ENCODE measurements around the gene TMED10.

TMED10 gene

DNA sequence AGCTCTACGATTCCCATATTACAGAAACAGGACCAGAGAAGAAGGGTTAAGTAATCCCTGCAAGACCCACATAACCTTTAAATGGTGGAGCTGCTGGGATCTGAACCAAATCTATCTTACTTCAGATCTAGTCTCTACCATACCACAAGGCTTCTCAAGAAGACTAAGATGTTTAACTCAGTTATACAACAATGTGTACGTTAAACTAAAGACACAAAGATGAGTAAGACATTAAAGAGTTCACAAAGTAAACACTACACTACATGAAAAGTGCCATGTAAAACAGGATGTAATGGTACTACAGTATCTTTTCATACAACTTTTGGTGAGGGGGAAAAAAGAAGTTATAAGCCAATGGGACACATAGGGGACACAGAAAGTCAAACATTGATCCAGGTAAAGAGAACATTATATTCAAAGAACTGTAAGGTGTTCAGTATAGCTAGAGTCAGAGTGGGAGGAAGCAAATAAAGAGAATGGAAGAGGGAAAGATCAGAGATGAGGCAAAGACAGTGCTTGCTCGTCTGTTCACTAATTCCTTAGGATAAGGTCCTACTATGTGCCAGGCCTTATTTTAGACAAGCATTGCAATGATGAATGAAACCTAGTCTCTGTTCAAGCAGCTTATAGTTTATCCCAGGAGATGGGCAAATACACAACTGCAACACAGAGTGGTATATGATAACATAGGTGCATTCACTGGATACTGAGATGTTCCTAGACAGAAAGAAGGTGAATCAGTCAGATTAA is 7.7 kb downstream of the TMED10 start:
- ChIA-PET POLR2A (ENCODE audit: low non-redundant PET) (no interaction called here), CTCF (no interaction called here)
- no peak overlapping the region for H3K27ac ChIP-seq
- DNase-seq (ENCODE audit: low spot score): no peak
- TF ChIP-seq CTCF (conservative IDR thresholded peaks at IDR 0.05; ENCODE audit: low read depth): no peak

- no peak for DNase-seq (ENCODE audit: low spot score)
- POLR2A ChIA-PET (ENCODE audit: low non-redundant PET): interaction anchor here (0.7 kb wide), 1 partner anchor 87 kb away, joined by 13 read pairs; no protein-coding TSS in a partner anchor
- no peak overlapping the region; the same call in 1 of the 2 replicates for H3K27ac ChIP-seq
- TF ChIP-seq CTCF (conservative IDR thresholded peaks at IDR 0.05; ENCODE audit: low read depth): no peak
- CTCF ChIA-PET: interaction anchor here (0.6 kb wide), 1 partner anchor 229 kb away, joined by 3 read pairs; no protein-coding TSS in a partner anchor
Observed at GRCh38 chr14:75167325-75167724, 9.1 kb downstream of the TMED10 start.

GRCh38 chr14:75165586-75166391 is 10.6 kb downstream of the TMED10 start:
- TF ChIP-seq CTCF (conservative IDR thresholded peaks at IDR 0.05; ENCODE audit: low read depth): no peak
- ChIA-PET CTCF (interaction anchor here (0.6 kb wide), 1 partner anchor 101 kb away, joined by 3 read pairs; no protein-coding TSS in a partner anchor), POLR2A (ENCODE audit: low non-redundant PET) (no interaction called here)
- no peak overlapping the region for H3K27ac ChIP-seq
- no peak for DNase-seq (ENCODE audit: low spot score)

DNA sequence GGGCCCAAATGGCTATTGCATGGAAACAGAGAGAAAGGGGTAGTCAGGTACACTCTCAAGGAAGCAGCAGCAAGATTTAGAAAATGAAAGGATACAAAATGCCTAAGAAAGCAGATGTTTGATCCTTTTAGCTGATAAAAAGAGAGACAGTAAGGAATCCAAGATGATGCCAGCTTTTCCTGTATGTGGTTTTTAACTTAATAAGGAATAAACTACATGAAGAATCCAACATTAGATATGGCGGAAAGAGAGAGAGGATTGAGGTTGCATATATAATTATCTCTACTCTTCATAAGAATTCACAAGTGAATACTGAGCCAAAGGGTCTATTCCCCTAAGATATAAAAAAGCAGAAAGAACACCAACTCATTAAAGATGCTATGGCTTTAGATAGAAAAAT is 11.6 kb downstream of the TMED10 start:
- TF ChIP-seq CTCF (conservative IDR thresholded peaks at IDR 0.05; ENCODE audit: low read depth): no peak
- no peak overlapping the region for H3K27ac ChIP-seq
- POLR2A ChIA-PET (ENCODE audit: low non-redundant PET): no interaction called here
- no peak for DNase-seq (ENCODE audit: low spot score)
- CTCF ChIA-PET: no interaction called here

DNA sequence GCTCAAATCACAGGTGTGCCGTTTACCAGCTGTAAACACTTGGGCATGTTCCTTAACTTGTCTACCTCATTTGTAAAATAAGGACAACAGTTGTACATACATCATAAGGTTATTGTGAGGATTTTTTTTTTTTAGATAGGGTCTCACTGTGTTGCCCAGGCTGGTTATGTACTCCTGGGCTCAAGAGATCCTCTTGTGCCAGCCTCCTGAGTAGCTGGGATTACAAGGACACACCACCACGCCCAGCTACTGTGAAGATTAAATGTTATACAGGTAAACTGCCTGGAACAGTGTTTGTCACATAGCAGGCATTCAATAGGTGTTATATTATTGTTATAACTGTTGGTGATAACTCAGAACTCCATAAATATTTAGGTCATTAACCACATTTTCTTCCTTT is 12.7 kb downstream of the TMED10 start:
- no peak for TF ChIP-seq CTCF (conservative IDR thresholded peaks at IDR 0.05; ENCODE audit: low read depth)
- no peak overlapping the region for H3K27ac ChIP-seq
- CTCF ChIA-PET: interaction anchor here (0.6 to 0.7 kb wide), 4 partner anchors 16 to 560 kb away, joined by 3 read pairs; no protein-coding TSS in a partner anchor
- POLR2A ChIA-PET (ENCODE audit: low non-redundant PET): interaction anchor here (0.6 kb wide), 1 partner anchor 117 kb away, joined by 4 read pairs; no protein-coding TSS in a partner anchor
- no peak for DNase-seq (ENCODE audit: low spot score)

DNA sequence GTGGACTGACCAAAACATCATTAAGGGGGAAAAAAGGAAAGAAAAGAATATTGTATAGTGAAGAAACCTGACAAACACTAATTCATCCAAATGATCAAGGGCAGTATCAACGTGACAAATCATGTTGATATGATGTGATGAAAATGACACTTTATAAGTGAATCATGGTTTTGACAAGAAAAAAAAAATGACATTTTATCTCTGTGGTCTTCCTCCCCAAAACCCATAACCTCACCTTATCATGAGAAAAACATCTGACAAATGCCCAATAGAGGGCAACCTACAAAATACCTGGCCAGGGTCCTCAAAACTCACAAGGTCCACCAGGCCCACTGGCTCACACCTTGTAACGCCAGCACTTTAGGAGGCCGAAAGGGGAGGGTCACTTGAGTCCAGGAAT is 13.8 kb downstream of the TMED10 start:
- no peak for TF ChIP-seq CTCF (conservative IDR thresholded peaks at IDR 0.05; ENCODE audit: low read depth)
- ChIA-PET POLR2A (ENCODE audit: low non-redundant PET) (no interaction called here), CTCF (interaction anchor here (0.6 kb wide), 1 partner anchor 121 kb away, joined by 3 read pairs; no protein-coding TSS in a partner anchor)
- peak overlapping the region; percentile 29 for H3K27ac ChIP-seq
- no peak for DNase-seq (ENCODE audit: low spot score)
